Mesothelial cell of epicardium (in vitro differentiated cells): ENCODE data around the gene PNMA8B. TPM values are rescaled to one million over a fixed set of nuclear protein-coding genes. Genes with fewer than 3 reads are reported as not detected.

Experiments used
- DNase-seq, 2 experiments: peaks; one replicate each; pipeline ENCODE4 v3.0.0; 2021; ENCODE audit warnings: low spot score in 2 of 2; ENCODE audit not compliant: unreplicated experiment in 2 of 2
- H3K27ac Mint-ChIP-seq: 2 replicates; pipeline ENCODE4 v1.8.0; 2021; ENCODE audit warnings: mixed read lengths
- H3K27me3 Mint-ChIP-seq: 2 replicates; pipeline ENCODE4 v1.8.0; 2021; ENCODE audit warnings: low read depth, mixed read lengths
- H3K36me3 Mint-ChIP-seq: 2 replicates; pipeline ENCODE4 v1.8.0; 2021; ENCODE audit warnings: mixed read lengths
- H3K4me1 Mint-ChIP-seq: 2 replicates; pipeline ENCODE4 v1.8.0; 2021; ENCODE audit warnings: mixed read lengths
- H3K4me3 Mint-ChIP-seq: 2 replicates; pipeline ENCODE4 v1.8.0; 2021; ENCODE audit warnings: mild to moderate bottlenecking, moderate library complexity, mixed read lengths
- H3K9me3 Mint-ChIP-seq: 2 replicates; pipeline ENCODE4 v1.8.0; 2021; ENCODE audit warnings: mixed read lengths
- CTCF ChIP-seq: fragments of 200-600 bp; sonication (generic); IDR thresholded peaks from one replicate; pipeline ENCODE4 v1.5.0; 2021; ENCODE audit warnings: antibody characterized with exemption; ENCODE audit not compliant: unreplicated experiment
- total RNA-seq: library from RNA; stranded (reverse); gene quantifications from 3 replicates; pipeline ENCODE4 v1.2.1, GENCODE V29; 2021

PNMA8B gene
- total RNA-seq, 1 donor from 2014 or later, result 3.2 TPM

GRCh38 chr19:46471811-46472543 lies 23.7 kb downstream of the PNMA8B start:
- H3K4me1 Mint-ChIP-seq, result peaks cover 19% of the 10 kb centered on the region
- no peaks in the 10 kb centered on the region for H3K27me3 Mint-ChIP-seq
- peak overlapping the region; percentile 68 for H3K4me3 Mint-ChIP-seq
- no peak for DNase-seq
- H3K27ac Mint-ChIP-seq, result no peak overlapping the region
- peaks cover 18% of the 10 kb centered on the region for H3K36me3 Mint-ChIP-seq
- H3K9me3 Mint-ChIP-seq, result no peaks in the 10 kb centered on the region
- no peak for TF ChIP-seq CTCF

- H3K27ac Mint-ChIP-seq, result no peak within 1 kb of the TSS
- no peaks in the 10 kb centered on the region for H3K9me3 Mint-ChIP-seq
- H3K27me3 Mint-ChIP-seq, result no peaks in the 10 kb centered on the region
- H3K4me1 Mint-ChIP-seq, result peaks cover 19% of the 10 kb centered on the region
- TF ChIP-seq CTCF, result no peak
- H3K4me3 Mint-ChIP-seq, result peak within 1 kb of the TSS; percentile 68
- H3K36me3 Mint-ChIP-seq, result peaks cover 26% of the 10 kb centered on the region
- DNase-seq, result peak; percentile 86 to 88
These were observed 24.4 kb downstream of the PNMA8B start, which contains the start of gene PNMA8A for GRCh38 chr19:46471116-46471733. Gene PNMA8A (minus strand): TSS chr19:46471563. CDS start chr19:46471035, 528 bp downstream.

- no peak for TF ChIP-seq CTCF
- Mint-ChIP-seq H3K36me3 (peaks cover 29% of the 10 kb centered on the region), H3K4me1 (peaks cover 19% of the 10 kb centered on the region), H3K9me3 (no peaks in the 10 kb centered on the region), H3K4me3 (peak overlapping the region; percentile 68), H3K27ac (no peak overlapping the region), H3K27me3 (no peaks in the 10 kb centered on the region)
- DNase-seq, result no peak
These were observed 25.3 kb downstream of the PNMA8B start for GRCh38 chr19:46470376-46470775.

GRCh38 chr19:46469541-46470185 lies 26.0 kb downstream of the PNMA8B start:
- Mint-ChIP-seq H3K27me3 (no peaks in the 10 kb centered on the region), H3K4me1 (peaks cover 19% of the 10 kb centered on the region), H3K36me3 (peaks cover 29% of the 10 kb centered on the region), H3K27ac (no peak overlapping the region), H3K9me3 (no peaks in the 10 kb centered on the region), H3K4me3 (no peak overlapping the region)
- no peak for TF ChIP-seq CTCF
- no peak for DNase-seq

GRCh38 chr19:46466536-46467196 lies 29.0 kb downstream of the PNMA8B start:
- H3K4me1 Mint-ChIP-seq, result peaks cover 11% of the 10 kb centered on the region
- no peak overlapping the region for H3K27ac Mint-ChIP-seq
- no peak overlapping the region for H3K4me3 Mint-ChIP-seq
- peaks cover 30% of the 10 kb centered on the region for H3K36me3 Mint-ChIP-seq
- no peak for DNase-seq
- no peaks in the 10 kb centered on the region for H3K9me3 Mint-ChIP-seq
- no peak for TF ChIP-seq CTCF
- H3K27me3 Mint-ChIP-seq, result no peaks in the 10 kb centered on the region
